PC-9 (cell line): Measurements from ENCODE around the gene GPATCH2.

Experiments used
- EZH2 ChIP-seq: fragments of 200-600 bp; sonication (generic); IDR thresholded peaks from 2 replicates; pipeline ENCODE4 v1.8.0; 2017; ENCODE audit warnings: antibody characterized with exemption, low read depth
- TF ChIP-seq, protein P1 (sequence below): fragments of 200-600 bp; sonication (generic); conservative IDR thresholded peaks from 2 replicates; pipeline ENCODE4 v1.6.1; 2017; ENCODE audit warnings: mixed run types, antibody characterized with exemption, mild to moderate bottlenecking, moderate library complexity

GRCh38 chr1:217553949-217554509 is 76.9 kb downstream of the GPATCH2 start:
- no peak for TF ChIP-seq EZH2
- TF ChIP-seq, protein P1, sequence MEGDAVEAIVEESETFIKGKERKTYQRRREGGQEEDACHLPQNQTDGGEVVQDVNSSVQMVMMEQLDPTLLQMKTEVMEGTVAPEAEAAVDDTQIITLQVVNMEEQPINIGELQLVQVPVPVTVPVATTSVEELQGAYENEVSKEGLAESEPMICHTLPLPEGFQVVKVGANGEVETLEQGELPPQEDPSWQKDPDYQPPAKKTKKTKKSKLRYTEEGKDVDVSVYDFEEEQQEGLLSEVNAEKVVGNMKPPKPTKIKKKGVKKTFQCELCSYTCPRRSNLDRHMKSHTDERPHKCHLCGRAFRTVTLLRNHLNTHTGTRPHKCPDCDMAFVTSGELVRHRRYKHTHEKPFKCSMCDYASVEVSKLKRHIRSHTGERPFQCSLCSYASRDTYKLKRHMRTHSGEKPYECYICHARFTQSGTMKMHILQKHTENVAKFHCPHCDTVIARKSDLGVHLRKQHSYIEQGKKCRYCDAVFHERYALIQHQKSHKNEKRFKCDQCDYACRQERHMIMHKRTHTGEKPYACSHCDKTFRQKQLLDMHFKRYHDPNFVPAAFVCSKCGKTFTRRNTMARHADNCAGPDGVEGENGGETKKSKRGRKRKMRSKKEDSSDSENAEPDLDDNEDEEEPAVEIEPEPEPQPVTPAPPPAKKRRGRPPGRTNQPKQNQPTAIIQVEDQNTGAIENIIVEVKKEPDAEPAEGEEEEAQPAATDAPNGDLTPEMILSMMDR, result no peak
